Brain microvascular endothelial cell (primary cell): ENCODE data around the gene TMC4.

Experiments
- DNase-seq: peaks from one replicate; pipeline ENCODE4 v3.0.0-alpha.2; 2020
- H3K27ac ChIP-seq: fragments of 250-450 bp; sonication (Bioruptor Pico); 2 replicates; pipeline ENCODE4 v1.5.1; 2020; ENCODE audit warnings: mild to moderate bottlenecking, moderate library complexity
- H3K27me3 ChIP-seq: fragments of 250-450 bp; sonication (Bioruptor Pico); replicated peaks from 2 replicates; pipeline ENCODE4 v1.5.1; 2020; ENCODE audit warnings: mild to moderate bottlenecking
- H3K36me3 ChIP-seq: fragments of 250-450 bp; sonication (Bioruptor Pico); replicated peaks from 2 replicates; pipeline ENCODE4 v1.5.1; 2020; ENCODE audit warnings: mild to moderate bottlenecking
- H3K4me3 ChIP-seq: 2 replicates; pipeline ENCODE4 v1.5.1; 2011; ENCODE audit warnings: low read depth, mild to moderate bottlenecking, control low read depth, low read length, moderate library complexity
- CTCF ChIP-seq: IDR thresholded peaks from 2 replicates; pipeline ENCODE4 v1.5.1; 2011; ENCODE audit warnings: low read depth, mild to moderate bottlenecking, moderate library complexity, low read length, control low read depth, inconsistent platforms; ENCODE audit errors: missing control alignments
- in situ Hi-C: cut with HindIII; loops from 2 replicates; pipeline ENCODE4 v1.10.0; 2017; ENCODE audit warnings: low sequenced_read_pairs, low pct_ligation_motif_present

The TMC4 gene

GRCh38 chr19:54148158-54148557 is 24.8 kb downstream of the TMC4 start:
- in situ Hi-C loops = no loop called here
- Histone ChIP-seq H3K27ac (no peak overlapping the region), H3K36me3 (peaks cover 88% of the 10 kb centered on the region), H3K27me3 (no peaks in the 10 kb centered on the region), H3K4me3 (no peak overlapping the region)
- DNase-seq = no peak
- no peak for TF ChIP-seq CTCF

GRCh38 chr19:54147676-54148075 is 25.3 kb downstream of the TMC4 start:
- in situ Hi-C loops = no loop called here
- TF ChIP-seq CTCF = no peak
- H3K4me3 ChIP-seq = no peak overlapping the region
- DNase-seq = no peak
- H3K36me3 ChIP-seq = peaks cover 88% of the 10 kb centered on the region
- H3K27me3 ChIP-seq = no peaks in the 10 kb centered on the region
- no peak overlapping the region for H3K27ac ChIP-seq

GRCh38 chr19:54145541-54146158 is 27.3 kb downstream of the TMC4 start:
- H3K27ac ChIP-seq = no peak overlapping the region
- no peak for TF ChIP-seq CTCF
- no peak overlapping the region for H3K4me3 ChIP-seq
- in situ Hi-C loops = no loop called here
- DNase-seq = no peak
- no peaks in the 10 kb centered on the region for H3K27me3 ChIP-seq
- H3K36me3 ChIP-seq = peaks cover 72% of the 10 kb centered on the region

- Histone ChIP-seq H3K27me3 (no peaks in the 10 kb centered on the region), H3K4me3 (no peak overlapping the region), H3K27ac (no peak overlapping the region), H3K36me3 (peaks cover 48% of the 10 kb centered on the region)
- DNase-seq = no peak
- TF ChIP-seq CTCF = peak; percentile 3
- in situ Hi-C loops = no loop called here
Observed at GRCh38 chr19:54142166-54142780, 30.7 kb downstream of the TMC4 start.

- no peak for TF ChIP-seq CTCF
- no peak for DNase-seq
- Histone ChIP-seq H3K27ac (no peak overlapping the region), H3K27me3 (no peaks in the 10 kb centered on the region), H3K36me3 (peaks cover 39% of the 10 kb centered on the region), H3K4me3 (no peak overlapping the region)
- in situ Hi-C loops = no loop called here
Observed at GRCh38 chr19:54141356-54141755, 31.6 kb downstream of the TMC4 start.
